ENCODE data around the gene TUBGCP6.

GRCh38 chr22:50232481-50233151 lies 12.2 kb downstream of the TUBGCP6 start:
- no peak for TF ChIP-seq GATA2 (IDR thresholded peaks at IDR 0.05; ENCODE audit: low read depth, low read length)
- TF ChIP-seq GATA3 (IDR thresholded peaks at IDR 0.05; ENCODE audit: low read depth, low read length), result no peak
